Measurements from ENCODE around the gene ACVR1.

ACVR1 gene

DNA sequence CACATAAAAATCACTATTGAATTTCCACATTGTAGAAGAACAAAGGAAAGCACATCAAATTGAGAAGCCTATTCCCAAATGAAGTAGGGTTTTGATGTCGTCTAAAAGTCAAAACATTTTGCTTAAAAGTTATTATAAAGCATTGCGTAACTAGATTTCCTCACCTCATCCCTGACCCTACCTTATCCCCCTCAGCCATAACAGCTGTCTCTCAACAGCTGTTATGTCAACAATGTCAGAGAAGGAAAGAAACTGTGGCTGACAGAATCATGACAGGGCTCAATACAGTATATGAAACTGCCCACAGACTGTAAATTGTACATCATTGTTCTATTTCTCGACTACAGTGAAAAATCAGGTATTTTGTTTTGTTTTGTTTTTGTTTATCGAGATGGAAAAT, 184.4 kb downstream of the ACVR1 start:
- no peak for DNase-seq

DNA sequence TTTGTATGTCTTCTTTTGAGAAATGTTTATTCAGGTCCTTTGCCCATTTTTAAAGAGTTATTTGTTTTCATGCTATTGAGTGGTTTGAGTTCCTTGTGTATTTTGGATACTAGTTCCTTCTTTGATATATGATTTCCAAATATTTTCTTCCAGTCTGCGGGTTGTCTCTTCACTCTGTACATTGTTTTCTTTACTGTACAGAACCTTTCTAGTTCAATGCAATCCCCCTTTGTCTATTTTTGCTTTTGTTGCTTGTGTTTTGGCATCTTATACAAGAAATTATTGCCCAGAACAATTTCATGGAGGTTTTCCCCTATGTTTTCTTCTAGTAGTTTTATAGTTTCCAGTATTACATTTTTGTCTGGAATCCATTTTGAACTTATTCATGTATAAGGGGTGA, 185.0 kb downstream of the ACVR1 start:
- peak; percentile 2 for DNase-seq
